Fibroblast of skin of right quadriceps (primary cell): ENCODE results near the gene UBE2N.
"Not testable (repeated sequence)": the region's sequence is repeated elsewhere in the genome, so short reads cannot be mapped to it uniquely, and the experiment has no call there.

Experiments
- DNase-seq: peaks from one replicate; pipeline ENCODE4 v3.0.0-alpha.2; 2013

The UBE2N gene

GRCh38 chr12:93409343-93410187 is 32.2 kb downstream of the UBE2N start:
- not testable (repeated sequence) for DNase-seq

GRCh38 chr12:93408813-93409212 is 32.9 kb downstream of the UBE2N start:
- DNase-seq: no peak

- no peak for DNase-seq
Measured at GRCh38 chr12:93407963-93408283, 33.8 kb downstream of the UBE2N start.

GRCh38 chr12:93407054-93407962 is 34.4 kb downstream of the UBE2N start:
- no peak for DNase-seq

GRCh38 chr12:93404961-93405849 is 36.5 kb downstream of the UBE2N start:
- no peak for DNase-seq

GRCh38 chr12:93403988-93404803 is 37.6 kb downstream of the UBE2N start:
- peak; percentile 44 for DNase-seq

- DNase-seq: no peak
Measured at GRCh38 chr12:93402333-93403311, 39.1 kb downstream of the UBE2N start.

GRCh38 chr12:93399183-93399863 is 42.4 kb downstream of the UBE2N start:
- not testable (repeated sequence) for DNase-seq

GRCh38 chr12:93397412-93397811 is 44.3 kb downstream of the UBE2N start:
- DNase-seq: no peak

- DNase-seq: no peak
Measured at GRCh38 chr12:93393425-93393824, 48.3 kb downstream of the UBE2N start.

- DNase-seq: no peak
Measured at GRCh38 chr12:93390549-93391297, 51.0 kb downstream of the UBE2N start.

GRCh38 chr12:93390031-93390430 is 51.7 kb downstream of the UBE2N start:
- DNase-seq: no peak

- DNase-seq: peak; percentile 66
Measured at GRCh38 chr12:93387780-93388179, 54.0 kb downstream of the UBE2N start.

GRCh38 chr12:93381976-93382437 is 59.7 kb downstream of the UBE2N start:
- DNase-seq: not testable (repeated sequence)

GRCh38 chr12:93381161-93381975 is 60.4 kb downstream of the UBE2N start:
- no peak for DNase-seq

- DNase-seq: peak; percentile 47
Measured at GRCh38 chr12:93380480-93381121, 61.1 kb downstream of the UBE2N start.

- no peak for DNase-seq
Measured at GRCh38 chr12:93379981-93380361, 61.8 kb downstream of the UBE2N start.
